ENCODE results near the gene LDB1. TPM values are rescaled to one million over a fixed set of nuclear protein-coding genes. Genes with fewer than 3 reads are reported as not detected.

Gene LDB1
- total RNA-seq, 6 donors from 2014 or later, result 31.5 to 243 (median 54.9) TPM

DNA sequence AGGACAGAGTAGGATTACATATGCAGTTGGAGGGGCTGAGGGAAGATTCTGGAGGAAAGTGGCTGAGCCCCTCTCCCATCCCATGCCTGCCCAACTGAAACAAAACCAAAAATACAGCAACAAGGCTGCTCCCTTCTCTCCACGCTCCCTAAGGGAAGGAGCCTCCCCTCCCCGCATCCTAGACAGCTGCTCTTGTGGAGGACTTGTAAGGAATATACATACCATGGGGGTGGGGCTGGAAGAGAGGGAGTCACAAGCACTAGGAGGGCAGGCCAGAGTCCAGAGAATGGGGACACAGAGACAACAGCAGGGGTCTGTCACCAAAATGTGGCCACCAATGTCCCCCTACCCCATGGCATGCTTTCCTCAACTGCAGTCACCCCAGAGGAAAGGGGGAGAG is 13.2 kb downstream of the LDB1 start:
- Histone ChIP-seq H3K27me3 (no peaks in the 10 kb centered on the region), H3K36me3 (peaks cover 28 to 52% (median 48%) of the 10 kb centered on the region in 4 donors), H3K9me3 (no peaks in the 10 kb centered on the region), H3K27ac (no peak overlapping the region), H3K4me1 (no peaks in the 10 kb centered on the region), H3K4me3 (no peak overlapping the region)
- no peak for DNase-seq
- TF ChIP-seq POLR2AphosphoS5 (IDR thresholded peaks at IDR 0.05) (no peak), POLR2A (IDR thresholded peaks at IDR 0.05) (no peak), EP300 (IDR thresholded peaks at IDR 0.05) (no peak)
- TF ChIP-seq, protein P1, sequence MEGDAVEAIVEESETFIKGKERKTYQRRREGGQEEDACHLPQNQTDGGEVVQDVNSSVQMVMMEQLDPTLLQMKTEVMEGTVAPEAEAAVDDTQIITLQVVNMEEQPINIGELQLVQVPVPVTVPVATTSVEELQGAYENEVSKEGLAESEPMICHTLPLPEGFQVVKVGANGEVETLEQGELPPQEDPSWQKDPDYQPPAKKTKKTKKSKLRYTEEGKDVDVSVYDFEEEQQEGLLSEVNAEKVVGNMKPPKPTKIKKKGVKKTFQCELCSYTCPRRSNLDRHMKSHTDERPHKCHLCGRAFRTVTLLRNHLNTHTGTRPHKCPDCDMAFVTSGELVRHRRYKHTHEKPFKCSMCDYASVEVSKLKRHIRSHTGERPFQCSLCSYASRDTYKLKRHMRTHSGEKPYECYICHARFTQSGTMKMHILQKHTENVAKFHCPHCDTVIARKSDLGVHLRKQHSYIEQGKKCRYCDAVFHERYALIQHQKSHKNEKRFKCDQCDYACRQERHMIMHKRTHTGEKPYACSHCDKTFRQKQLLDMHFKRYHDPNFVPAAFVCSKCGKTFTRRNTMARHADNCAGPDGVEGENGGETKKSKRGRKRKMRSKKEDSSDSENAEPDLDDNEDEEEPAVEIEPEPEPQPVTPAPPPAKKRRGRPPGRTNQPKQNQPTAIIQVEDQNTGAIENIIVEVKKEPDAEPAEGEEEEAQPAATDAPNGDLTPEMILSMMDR (IDR thresholded peaks at IDR 0.05), result no peak
- ATAC-seq (ENCODE audit: low FRiP score in 2 of 2), result no peak
- 80 to 87% methylated on average over 2 of the region's 2 CpGs for WGBS, 2 donors

DNA sequence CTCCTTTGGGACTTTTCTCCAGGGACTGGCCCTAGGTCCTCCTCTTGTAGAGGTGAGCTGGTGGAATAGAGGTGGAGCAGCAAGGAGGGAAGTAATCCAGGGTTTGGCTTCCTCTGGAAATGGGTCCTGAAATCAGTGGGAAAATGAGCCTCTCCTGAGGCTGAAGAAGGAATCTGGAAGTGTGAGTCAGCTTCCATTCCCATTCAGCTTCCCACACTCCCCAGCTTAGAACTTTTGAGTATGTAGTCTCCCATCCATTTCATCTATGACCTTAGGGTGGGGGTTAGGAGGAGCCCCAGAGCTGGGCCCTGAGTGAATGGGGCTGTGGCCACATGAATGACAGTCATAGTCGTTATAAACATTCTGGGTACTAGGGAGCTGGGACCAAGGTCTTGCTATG is 17.7 kb downstream of the LDB1 start:
- ATAC-seq (ENCODE audit: low FRiP score in 2 of 2) (no peak), DNase-seq (no peak)
- H3K4me3 ChIP-seq, result no peak overlapping the region
- no peaks in the 10 kb centered on the region for H3K9me3 ChIP-seq
- no peak overlapping the region for H3K27ac ChIP-seq
- 69 to 75% methylated on average over 1 of the region's 1 CpG for WGBS, 2 donors
- H3K36me3 ChIP-seq, result peaks cover 0 to 9% (median 8%) of the 10 kb centered on the region in 4 donors
- no peak for TF ChIP-seq POLR2A (IDR thresholded peaks at IDR 0.05)
- TF ChIP-seq EP300 (IDR thresholded peaks at IDR 0.05), result no peak
- TF ChIP-seq, protein P1 (IDR thresholded peaks at IDR 0.05), result no peak
- no peak for TF ChIP-seq POLR2AphosphoS5 (IDR thresholded peaks at IDR 0.05)
- no peaks in the 10 kb centered on the region for H3K4me1 ChIP-seq
- H3K27me3 ChIP-seq, result no peaks in the 10 kb centered on the region

DNA sequence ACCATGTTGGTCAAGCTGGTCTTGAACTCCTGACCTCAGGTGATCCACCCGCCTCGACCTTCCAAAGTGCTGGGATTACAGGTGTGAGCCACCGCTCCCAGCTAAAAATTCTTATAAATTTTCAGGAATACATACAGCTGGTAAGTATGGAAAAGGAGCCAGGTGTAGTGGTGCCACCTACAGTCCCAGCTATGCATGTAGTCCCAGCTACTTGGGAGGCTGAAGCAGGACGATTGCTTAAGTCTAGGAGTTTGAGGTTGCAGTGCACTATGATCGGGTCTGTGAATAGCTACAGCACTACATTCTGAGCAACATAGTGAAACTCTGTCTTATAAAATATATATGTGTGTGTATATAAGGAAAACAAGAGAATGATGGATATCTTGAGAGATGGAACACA is 19.0 kb downstream of the LDB1 start:
- Histone ChIP-seq H3K9me3 (no peaks in the 10 kb centered on the region), H3K36me3 (no peaks in the 10 kb centered on the region), H3K27ac (no peak overlapping the region), H3K4me3 (no peak overlapping the region), H3K4me1 (no peaks in the 10 kb centered on the region), H3K27me3 (no peaks in the 10 kb centered on the region)
- DNase-seq, result no peak
- no peak for TF ChIP-seq POLR2AphosphoS5 (IDR thresholded peaks at IDR 0.05)
- no peak for TF ChIP-seq POLR2A (IDR thresholded peaks at IDR 0.05)
- TF ChIP-seq EP300 (IDR thresholded peaks at IDR 0.05), result no peak
- no peak for ATAC-seq (ENCODE audit: low FRiP score in 2 of 2)
- 92 to 93% methylated on average over 4 to 5 of the region's 5 CpGs for WGBS, 2 donors

DNA sequence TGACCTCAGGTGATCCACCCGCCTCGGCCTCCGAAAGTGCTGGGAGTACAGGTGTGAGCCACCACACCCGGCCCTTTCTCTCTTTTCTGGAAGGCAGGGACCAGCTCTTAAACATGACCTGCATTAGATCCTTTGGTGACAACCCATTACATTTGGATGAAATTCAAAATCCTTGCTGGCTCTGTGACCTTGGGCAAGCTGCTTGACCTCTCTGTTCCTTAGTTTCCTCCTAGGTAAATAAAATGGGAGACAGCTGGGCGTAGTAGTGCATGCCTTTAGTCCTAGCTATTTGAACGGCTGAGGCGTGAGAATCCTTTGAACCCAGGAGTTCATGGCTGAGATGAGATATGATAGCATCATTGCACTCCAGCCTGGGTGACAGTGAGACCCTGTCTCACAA is 23.7 kb downstream of the LDB1 start:
- Histone ChIP-seq H3K9me3 (no peaks in the 10 kb centered on the region), H3K27ac (no peak overlapping the region), H3K27me3 (no peaks in the 10 kb centered on the region), H3K4me1 (no peaks in the 10 kb centered on the region), H3K36me3 (no peaks in the 10 kb centered on the region), H3K4me3 (no peak overlapping the region)
- no peak for ATAC-seq (ENCODE audit: low FRiP score in 2 of 2)
- DNase-seq, result no peak
- 92 to 96% methylated on average over 7 of the region's 7 CpGs for WGBS, 2 donors
- no peak for TF ChIP-seq POLR2AphosphoS5 (IDR thresholded peaks at IDR 0.05)
- TF ChIP-seq, protein P1 (IDR thresholded peaks at IDR 0.05), result no peak
- TF ChIP-seq EP300 (IDR thresholded peaks at IDR 0.05), result no peak
- no peak for TF ChIP-seq POLR2A (IDR thresholded peaks at IDR 0.05)

DNA sequence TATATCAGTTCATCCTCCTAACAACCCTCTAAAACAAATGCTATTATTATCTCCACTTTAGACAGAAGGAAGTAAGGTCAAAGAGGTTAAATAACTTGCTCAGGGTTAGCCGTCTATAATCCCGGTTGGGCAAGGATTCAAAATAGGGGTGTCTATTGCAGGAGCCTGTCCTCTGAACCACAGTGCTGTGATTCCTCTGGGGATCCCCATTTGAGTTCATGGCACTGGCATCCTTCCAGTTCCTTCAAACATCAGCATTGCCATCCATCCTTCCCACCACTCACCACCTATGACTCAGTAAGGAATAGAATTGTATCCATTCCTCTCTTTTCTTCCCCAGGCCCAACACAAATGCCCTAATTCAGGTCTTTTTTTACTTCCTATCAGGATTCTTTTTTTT is 29.4 kb downstream of the LDB1 start:
- Histone ChIP-seq H3K27me3 (no peaks in the 10 kb centered on the region), H3K27ac (no peak overlapping the region), H3K4me3 (no peak overlapping the region), H3K9me3 (no peaks in the 10 kb centered on the region), H3K4me1 (no peaks in the 10 kb centered on the region), H3K36me3 (no peaks in the 10 kb centered on the region)
- DNase-seq (no peak), ATAC-seq (ENCODE audit: low FRiP score in 2 of 2) (no peak)
- TF ChIP-seq POLR2AphosphoS5 (IDR thresholded peaks at IDR 0.05) (no peak), EP300 (IDR thresholded peaks at IDR 0.05) (no peak), POLR2A (IDR thresholded peaks at IDR 0.05) (no peak)
- TF ChIP-seq, protein P1 (IDR thresholded peaks at IDR 0.05), result no peak
- 69 to 71% methylated on average over 2 of the region's 2 CpGs for WGBS, 2 donors

Measured in upper lobe of left lung (tissue), 6 donors.